PFSK-1 (cell line): ENCODE results near the gene CELSR1.

Experiments
- POLR2AphosphoS5 ChIP-seq: IDR thresholded peaks from 2 replicates; pipeline ENCODE4 v1.6.1; 2012; ENCODE audit warnings: low read depth, mild to moderate bottlenecking, control low read depth, low read length, moderate library complexity
- REST ChIP-seq, 2 experiments: IDR thresholded peaks; 2 replicates each; pipeline versions ENCODE4 v1.6.1 to v1.8.0; 2011 to 2012; ENCODE audit warnings: low read depth in 2 of 2, low read length in 2 of 2, control low read depth in 1 of 2, inconsistent platforms in 1 of 2, mild to moderate bottlenecking in 1 of 2, moderate library complexity in 1 of 2; ENCODE audit not compliant: insufficient read depth in 1 of 2
- TAF1 ChIP-seq: IDR thresholded peaks from 2 replicates; pipeline ENCODE4 v1.6.1; 2012; ENCODE audit warnings: low read length, control low read depth, borderline replicate concordance; ENCODE audit not compliant: insufficient read depth

- TF ChIP-seq TAF1 (no peak), POLR2AphosphoS5 (no peak), REST (IDR thresholded peaks at IDR 0.05; ENCODE audit: insufficient read depth in 1 of 2, low read depth in 2 of 2, low read length in 2 of 2) (no peak)
These were observed 120.4 kb downstream of the CELSR1 start for GRCh38 chr22:46416891-46417580.
